ENCODE data around the gene TRIM47. TPM values are rescaled to one million over a fixed set of nuclear protein-coding genes. Genes with fewer than 3 reads are reported as not detected.

The TRIM47 gene
- total and polyA plus RNA-seq, 2 of the 13 experiments (the other 11 are each of a cell fraction or from before 2014, with no cell fraction given): 33.5 to 82.0 TPM

- TF ChIP-seq PCBP1 (IDR thresholded peaks at IDR 0.05; ENCODE audit: borderline replicate concordance, low read depth, low read length) (0 out of 2 replicates have a peak, but pooled peaks have one; percentile 20), ZNF652 (CRISPR knock-in tag; IDR thresholded peaks at IDR 0.05; ENCODE audit: borderline replicate concordance, low read depth) (no peak), SNAPC4 (CRISPR knock-in tag; IDR thresholded peaks at IDR 0.05) (0 out of 2 replicates have a peak, but pooled peaks have one; percentile 6), ZNF143 (CRISPR knock-in tag; IDR thresholded peaks at IDR 0.05) (no peak), ZNF776 (CRISPR knock-in tag; IDR thresholded peaks at IDR 0.05) (peak; percentile 19; the same call in 1 of the 2 replicates), RAD51 (IDR thresholded peaks at IDR 0.05; ENCODE audit: borderline replicate concordance) (no peak), STAG1 (CRISPR knock-in tag; IDR thresholded peaks at IDR 0.05) (no peak), ELK4 (CRISPR knock-in tag; IDR thresholded peaks at IDR 0.05; ENCODE audit: borderline replicate concordance) (no peak), TOPORS (CRISPR knock-in tag; IDR thresholded peaks at IDR 0.05) (no peak), HOMEZ (CRISPR knock-in tag; IDR thresholded peaks at IDR 0.05; ENCODE audit: low read depth) (no peak), CC2D1A (CRISPR knock-in tag; IDR thresholded peaks at IDR 0.05) (no peak), POLR2G (IDR thresholded peaks at IDR 0.05; ENCODE audit: low read depth, low read length) (0 out of 2 replicates have a peak, but pooled peaks have one; percentile 12), TEAD3 (CRISPR knock-in tag; optimal IDR thresholded peaks at IDR 0.05; ENCODE audit: borderline replicate concordance) (no peak), ZSCAN29 (CRISPR knock-in tag; conservative IDR thresholded peaks at IDR 0.05) (no peak), MXD4 (CRISPR knock-in tag; IDR thresholded peaks at IDR 0.05) (no peak), GATA4 (IDR thresholded peaks at IDR 0.05; ENCODE audit: borderline replicate concordance, low read depth) (no peak), ZNF768 (CRISPR knock-in tag; IDR thresholded peaks at IDR 0.05) (no peak), ZIK1 (CRISPR knock-in tag; IDR thresholded peaks at IDR 0.05; ENCODE audit: borderline replicate concordance, low read depth) (no peak), MXD3 (CRISPR knock-in tag; IDR thresholded peaks at IDR 0.05) (no peak), ZNF501 (CRISPR knock-in tag; IDR thresholded peaks at IDR 0.05) (peak; percentile 10; the same call in 1 of the 2 replicates), ZMYM3 (CRISPR knock-in tag; IDR thresholded peaks at IDR 0.05) (0 out of 2 replicates have a peak, but pooled peaks have one; percentile 30), HOXA3 (CRISPR knock-in tag; IDR thresholded peaks at IDR 0.05) (no peak), SNRNP70 (IDR thresholded peaks at IDR 0.05; ENCODE audit: low read depth, low read length) (no peak)
Measured at GRCh38 chr17:75873587-75874322, 4.6 kb downstream of the TRIM47 start (continued).

All from HepG2 (cell line).